GM21825 (cell line): ENCODE results near the gene TNFRSF1A.

ENCODE experiments used
- ATAC-seq: cut with Tn5 transposase; IDR thresholded peaks from one replicate; pipeline ENCODE4 v1.9.1; 2021; ENCODE audit warnings: mild to moderate bottlenecking, moderate library complexity; ENCODE audit not compliant: unreplicated experiment

TNFRSF1A gene

DNA sequence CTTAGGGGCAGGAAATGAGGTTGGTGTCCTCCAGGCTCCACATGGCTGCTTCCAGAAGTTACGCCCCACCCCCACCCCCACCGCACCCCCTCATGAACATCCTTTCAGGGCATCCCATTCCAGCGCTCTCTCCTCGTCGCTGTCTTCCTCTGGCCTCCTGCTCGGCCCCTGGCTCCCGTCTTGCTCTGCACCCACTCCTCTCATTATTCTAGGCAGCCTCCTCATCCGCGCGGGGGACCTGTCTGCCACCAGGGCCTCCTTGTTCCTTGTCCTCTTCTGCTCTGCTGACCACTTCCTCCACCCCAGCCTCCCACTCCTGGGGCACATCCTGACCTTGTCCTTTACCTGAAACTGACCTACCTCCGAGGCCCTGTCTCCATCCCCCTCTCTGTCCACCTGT is 61.2 kb downstream of the TNFRSF1A start:
- no peak for ATAC-seq

DNA sequence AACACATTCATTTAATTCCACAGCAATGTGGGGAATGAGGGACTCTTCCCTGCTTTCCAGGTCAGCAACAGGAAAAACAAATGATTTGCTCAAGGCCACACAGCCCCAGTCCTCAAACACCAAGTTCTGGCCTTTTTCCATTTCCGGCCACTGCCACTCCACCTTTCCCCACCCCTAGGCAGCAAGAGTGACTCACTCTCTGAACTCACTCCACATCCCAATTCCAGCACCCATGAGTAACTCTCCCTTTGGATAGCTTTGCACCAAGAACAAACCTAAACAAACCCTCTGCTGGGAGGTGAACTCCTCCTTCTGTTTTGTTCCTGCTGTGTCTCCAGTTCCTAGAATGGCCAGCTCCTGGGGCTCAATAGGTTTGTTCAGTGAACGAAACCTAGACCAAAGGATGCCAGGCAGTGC is 61.8 kb downstream of the TNFRSF1A start:
- no peak for ATAC-seq

DNA sequence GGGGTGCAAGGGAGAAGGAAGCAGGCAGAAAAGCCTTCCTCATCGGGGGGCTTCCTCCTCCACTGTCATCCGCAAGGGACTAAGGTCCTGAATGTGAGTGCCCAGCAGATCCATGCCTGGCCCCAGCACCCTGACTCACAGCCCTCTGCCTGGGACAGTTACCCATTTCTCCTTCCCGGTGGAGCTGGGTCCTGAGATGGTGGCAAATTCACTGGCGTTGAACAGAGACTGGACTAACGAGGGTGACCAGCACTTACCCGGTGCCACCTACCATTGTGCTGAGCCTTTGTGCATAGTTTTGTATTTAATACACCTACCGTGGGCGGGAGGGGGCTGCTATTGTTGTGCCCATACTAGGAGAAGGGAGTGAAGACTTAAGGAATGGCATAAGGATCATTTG is 62.2 kb downstream of the TNFRSF1A start:
- no peak for ATAC-seq

- ATAC-seq: no peak
Observed at GRCh38 chr12:6279256-6279628, 62.6 kb downstream of the TNFRSF1A start.
